ENCODE results near the gene ZNF800.
A peak's percentile ranks its signal among the peaks of the same experiment; 100 is the strongest.
"Not testable (repeated sequence)": the region's sequence is repeated elsewhere in the genome, so short reads cannot be mapped to it uniquely, and the experiment has no call there.

Gene ZNF800, protein sequence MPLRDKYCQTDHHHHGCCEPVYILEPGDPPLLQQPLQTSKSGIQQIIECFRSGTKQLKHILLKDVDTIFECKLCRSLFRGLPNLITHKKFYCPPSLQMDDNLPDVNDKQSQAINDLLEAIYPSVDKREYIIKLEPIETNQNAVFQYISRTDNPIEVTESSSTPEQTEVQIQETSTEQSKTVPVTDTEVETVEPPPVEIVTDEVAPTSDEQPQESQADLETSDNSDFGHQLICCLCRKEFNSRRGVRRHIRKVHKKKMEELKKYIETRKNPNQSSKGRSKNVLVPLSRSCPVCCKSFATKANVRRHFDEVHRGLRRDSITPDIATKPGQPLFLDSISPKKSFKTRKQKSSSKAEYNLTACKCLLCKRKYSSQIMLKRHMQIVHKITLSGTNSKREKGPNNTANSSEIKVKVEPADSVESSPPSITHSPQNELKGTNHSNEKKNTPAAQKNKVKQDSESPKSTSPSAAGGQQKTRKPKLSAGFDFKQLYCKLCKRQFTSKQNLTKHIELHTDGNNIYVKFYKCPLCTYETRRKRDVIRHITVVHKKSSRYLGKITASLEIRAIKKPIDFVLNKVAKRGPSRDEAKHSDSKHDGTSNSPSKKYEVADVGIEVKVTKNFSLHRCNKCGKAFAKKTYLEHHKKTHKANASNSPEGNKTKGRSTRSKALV

DNA sequence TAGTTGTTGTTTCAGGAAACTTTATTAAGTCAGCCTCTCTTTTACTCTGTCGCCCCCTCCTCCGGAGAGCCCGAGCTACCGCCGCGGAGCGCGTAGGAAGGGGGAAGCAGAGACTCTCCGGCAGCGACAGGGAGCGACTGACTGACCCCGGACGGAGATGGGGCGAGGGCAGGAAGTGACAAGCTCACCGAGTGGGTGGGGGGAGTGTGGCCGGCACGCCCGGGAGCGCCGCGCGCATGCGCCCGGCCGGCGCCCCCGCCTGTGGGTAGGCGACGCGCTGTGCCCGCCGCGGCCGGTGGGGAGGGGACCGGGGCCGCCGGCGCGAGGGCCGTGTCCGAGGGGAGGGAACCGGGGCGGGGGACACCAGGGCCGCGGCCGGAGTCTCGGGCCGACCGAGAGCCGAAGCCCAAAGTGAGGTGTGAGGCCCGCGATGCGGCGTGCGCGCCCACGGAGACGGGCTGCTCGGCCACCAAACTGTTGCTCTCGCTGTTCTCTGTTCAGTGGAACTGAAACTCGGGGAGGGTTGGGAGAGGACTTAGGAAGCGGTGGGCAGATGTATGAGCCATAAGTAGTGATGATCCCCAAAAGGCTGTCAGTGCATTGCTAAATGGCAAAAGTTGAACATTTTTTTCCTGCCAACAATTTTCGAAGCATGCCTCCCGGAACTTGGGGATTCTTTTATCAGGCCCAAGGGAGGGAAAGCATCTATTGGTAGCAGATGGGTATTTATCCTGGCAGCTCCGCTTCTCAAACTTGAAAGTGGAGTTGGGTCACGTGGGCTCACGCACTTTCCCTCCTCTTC is at the start of gene ZNF800:
Gene ZNF800 (minus strand): TSS at position 143 of the 802 bp plus-strand sequence. CDS start 1,151 bp downstream, outside the sequence.
- DNase-seq = peak; percentile 89

DNA sequence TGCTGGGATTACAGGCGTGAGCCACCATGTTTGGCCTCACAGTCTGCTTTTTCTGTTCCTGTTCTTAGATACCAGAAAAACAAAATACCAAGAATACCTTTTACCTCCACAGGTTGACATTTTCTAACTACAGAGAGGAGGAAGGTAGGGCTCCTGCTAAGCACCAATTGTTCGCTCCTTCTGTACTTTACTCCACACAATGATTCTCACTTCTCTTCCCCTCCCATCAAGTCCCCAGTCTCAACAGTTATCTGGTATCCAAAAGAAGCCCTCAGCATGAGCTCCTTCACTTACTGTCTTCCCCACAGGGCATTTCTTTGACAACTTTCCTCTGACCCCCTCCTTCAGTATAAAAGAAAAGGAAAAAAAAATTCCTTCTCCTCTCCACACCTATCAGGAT is 47.7 kb upstream of the ZNF800 start:
- no peak for DNase-seq

DNA sequence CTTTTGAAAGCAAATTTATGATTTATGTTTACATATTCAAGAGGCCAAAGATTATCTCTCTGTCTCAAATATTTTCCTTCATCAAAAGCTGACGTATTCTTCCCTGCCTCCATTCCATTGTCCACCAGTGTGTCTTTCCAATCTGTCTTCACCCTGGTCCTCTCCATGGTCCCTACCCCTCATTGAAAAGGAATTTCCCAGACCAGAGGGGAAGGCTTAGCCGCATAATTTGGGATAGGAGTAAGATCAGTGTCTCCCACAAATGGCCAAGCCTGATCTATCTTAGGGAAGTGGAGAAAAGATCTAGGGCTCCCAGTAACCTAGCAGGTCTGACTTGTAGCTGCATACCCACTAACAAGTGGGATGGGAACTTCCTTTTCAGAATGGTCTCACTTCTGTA is 46.3 kb upstream of the ZNF800 start:
- DNase-seq = no peak

DNA sequence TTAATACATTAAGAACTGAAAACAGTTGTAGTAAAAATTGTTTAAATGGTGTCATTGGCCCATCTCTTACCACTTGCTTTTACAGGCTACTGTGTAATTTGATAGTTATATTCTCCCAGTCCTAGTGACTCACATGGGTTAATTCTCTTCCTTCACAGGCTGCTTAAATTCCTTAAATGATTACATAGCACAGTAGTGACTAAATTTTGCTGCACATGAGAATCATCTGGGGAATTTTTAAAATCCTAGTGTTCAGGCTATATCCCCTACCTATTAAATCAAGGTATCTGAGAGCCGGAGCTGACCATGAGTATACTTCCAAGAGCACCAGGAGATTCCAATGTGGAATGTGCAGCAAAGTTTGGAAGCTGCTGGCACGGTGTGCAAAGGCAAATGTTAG is 45.3 kb upstream of the ZNF800 start:
- no peak for DNase-seq

DNA sequence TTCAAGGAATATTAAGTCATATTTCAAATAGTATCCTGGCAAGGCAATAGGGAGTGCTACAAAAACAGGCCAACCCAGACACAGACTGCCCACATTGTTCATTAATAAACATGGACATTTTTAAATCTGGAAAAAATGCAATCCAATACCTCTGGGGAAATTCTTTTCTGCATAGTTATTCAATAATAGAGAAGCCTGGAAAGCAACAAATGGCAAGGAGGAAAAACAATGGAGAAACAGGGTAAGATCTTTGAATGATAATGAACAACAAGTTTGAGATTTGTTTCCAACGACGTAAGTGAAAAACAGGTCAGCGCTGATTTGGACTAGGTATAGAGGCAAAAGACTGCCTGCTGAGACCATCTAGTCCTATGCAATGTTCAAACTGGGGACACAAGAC is 44.7 kb upstream of the ZNF800 start:
- DNase-seq = no peak

DNA sequence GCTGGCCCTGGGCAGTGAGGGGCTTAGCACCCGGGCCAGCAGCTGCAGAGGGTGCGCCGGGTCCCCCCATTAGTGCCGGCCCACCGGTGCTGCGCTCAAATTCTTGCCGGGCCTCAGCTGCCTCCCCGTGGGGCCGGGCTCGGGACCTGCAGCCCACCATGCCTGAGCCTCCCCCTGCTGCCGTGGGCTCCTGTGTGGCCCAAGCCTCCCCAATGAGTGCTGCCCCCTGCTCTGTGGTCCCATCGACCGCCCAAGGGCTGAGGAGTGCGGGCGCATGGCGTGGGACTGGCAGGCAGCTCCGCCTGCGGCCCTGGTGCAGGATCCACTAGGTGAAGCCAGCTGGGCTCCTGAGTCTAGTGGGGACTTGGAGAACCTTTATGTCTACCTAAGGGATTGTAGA is 36.8 kb upstream of the ZNF800 start:
- DNase-seq = not testable (repeated sequence)

DNA sequence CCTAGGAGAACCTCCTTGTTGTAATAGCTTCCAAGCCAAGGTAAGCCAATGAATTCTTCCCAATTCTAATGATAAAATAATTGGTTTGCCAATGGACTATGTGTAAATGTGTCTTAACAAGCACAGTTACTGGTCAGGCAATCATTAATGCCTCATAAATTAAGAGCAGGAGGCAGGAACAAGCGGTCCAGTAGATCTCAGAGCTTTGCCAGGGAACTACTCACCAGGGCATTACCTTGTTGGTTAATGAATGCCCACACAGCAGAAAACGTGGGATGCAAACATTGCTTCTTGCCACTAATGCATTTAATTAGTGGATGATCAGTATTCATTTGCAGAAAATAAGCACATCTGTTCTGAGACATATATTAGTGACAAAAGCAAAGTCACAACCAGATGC is 26.7 kb upstream of the ZNF800 start:
- no peak for DNase-seq

DNA sequence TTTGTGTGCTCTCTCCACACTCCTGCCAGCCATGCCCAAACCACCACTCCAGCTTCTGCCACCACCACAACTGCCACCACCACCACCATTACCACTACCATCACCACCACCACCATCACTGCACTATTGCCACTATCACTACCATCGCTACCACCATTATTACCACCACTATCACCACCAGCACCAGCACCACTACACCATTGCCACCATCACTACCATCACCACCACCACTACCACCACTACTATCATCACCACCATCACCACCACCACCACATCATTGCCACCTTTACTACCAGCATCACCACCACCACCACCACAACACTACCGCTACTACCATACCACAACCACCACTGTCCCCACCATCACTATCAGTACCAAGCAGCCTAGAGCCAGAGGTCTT is 26.0 kb upstream of the ZNF800 start:
- no peak for DNase-seq

DNA sequence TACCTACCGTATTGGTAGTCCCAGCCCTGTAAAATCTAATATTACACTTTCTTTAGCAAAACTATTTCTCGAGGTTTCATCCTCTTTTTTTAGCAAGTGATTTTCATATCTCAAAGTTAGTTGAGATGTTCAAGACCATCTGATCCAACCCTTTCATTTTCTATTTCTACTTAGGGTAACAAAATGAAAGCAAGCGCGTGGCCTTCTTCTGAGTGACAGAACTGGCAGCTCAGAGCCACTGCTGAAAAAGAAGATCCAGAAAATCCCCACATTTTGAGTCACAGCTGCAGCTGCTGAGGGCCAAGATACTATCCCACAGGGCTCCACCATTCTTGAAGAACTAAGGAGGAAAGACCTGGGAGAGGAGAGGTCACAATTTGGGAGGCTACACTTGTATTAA is 24.8 kb upstream of the ZNF800 start:
- DNase-seq = no peak

DNA sequence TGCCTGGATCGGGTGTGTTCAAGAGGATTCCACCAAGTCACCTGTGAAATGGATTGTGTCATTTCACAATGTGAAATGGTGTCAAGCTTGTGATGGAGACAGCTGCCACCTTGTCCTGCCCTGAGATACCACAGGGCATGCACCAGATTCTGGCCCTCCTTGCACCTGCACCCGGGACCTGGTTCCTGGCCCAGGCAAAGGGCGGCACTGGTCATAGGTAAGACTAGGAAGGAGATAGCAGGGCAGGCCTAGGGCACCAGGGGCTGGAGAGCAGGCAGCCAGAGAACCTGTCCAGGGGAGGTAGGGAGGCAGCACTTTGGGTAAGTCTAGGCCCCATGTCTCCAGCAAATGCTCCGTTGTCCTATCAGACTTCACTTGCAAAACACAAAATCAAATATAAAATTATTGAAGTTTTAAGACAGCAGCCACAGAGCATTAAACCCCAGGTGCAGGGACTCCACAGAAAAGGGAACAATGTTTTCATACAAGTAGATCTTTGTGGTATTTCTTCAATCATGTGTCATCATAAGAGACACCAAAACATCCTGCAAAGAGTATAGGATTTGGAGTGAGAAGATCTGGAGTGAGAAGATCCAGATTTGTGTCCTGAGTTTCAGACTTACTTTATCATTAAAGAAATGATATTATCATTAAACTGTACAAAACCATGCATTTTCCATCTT is 22.7 kb upstream of the ZNF800 start:
- no peak for DNase-seq

DNA sequence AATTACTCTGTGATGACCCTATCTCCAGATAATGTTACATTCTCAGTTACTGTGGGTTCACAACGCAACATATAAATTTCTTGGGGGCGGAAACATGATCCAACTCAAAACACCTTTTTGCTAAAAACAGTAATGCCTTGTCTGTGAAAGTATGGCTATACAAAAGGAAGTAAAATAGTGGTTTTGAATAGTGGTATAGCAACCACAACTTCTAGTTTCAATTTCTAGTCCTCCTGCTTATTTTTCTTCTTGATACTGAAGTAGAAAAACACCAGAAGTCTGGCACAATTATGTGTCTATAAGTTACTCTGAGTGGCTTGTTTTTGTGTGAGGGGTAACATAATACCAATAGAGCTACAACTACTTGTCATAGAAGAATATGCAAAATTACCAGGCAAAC is 21.5 kb upstream of the ZNF800 start:
- DNase-seq = no peak

DNA sequence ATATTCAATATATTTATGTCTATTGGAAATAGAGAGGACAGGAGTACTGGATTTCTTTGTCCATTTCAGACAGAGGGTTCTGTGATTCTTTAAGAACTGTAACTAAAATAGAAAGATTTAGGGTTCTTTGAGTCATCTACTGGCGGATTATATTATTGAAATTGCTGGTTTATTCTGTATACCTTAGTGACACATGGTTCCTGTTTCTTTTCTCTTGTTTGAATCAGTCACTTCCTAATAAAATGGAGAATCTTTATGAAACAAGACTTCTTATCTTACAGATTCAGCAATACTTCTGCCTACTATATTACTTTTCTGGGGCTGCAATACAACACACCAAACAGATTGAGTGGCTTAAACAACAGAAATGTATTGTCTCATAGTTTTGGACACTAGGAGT is 20.8 kb upstream of the ZNF800 start:
- no peak for DNase-seq

DNA sequence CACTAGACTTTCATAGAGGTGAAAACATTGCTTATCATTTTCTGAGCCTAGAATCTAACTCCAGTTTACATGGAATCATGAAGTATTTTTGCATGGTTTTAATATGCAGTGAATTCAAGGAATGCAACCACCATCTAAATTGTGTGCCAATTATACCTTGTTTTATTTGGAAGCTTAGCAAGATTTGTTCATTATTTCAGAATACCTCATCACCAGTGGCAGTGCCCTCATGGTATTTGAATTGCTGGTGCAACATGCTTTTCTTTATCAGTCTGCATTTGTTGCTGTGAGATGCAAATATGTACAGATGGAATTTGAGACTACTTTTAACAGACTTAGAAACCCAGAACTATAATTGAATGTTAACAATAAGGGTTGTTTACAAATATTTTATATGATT is 18.7 kb upstream of the ZNF800 start:
- no peak for DNase-seq

DNA sequence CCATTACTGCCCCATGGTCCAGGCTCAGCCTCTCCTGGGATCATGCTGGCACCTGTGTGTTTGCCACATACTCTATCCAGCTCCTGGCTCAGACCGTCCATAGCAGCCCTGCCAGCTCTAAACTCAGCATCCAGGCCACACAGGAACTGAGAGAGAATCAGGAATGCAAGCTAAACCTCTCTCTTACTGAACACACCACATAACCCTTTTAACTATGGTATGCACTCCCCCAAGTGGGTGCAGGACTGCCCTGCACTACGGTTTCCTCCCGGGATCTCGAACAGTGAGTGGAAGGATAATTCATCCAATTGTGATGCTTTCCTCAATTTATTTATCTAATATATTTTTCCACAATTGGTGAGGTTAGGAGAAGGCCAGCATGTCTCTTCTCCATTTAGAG is 17.1 kb upstream of the ZNF800 start:
- no peak for DNase-seq

DNA sequence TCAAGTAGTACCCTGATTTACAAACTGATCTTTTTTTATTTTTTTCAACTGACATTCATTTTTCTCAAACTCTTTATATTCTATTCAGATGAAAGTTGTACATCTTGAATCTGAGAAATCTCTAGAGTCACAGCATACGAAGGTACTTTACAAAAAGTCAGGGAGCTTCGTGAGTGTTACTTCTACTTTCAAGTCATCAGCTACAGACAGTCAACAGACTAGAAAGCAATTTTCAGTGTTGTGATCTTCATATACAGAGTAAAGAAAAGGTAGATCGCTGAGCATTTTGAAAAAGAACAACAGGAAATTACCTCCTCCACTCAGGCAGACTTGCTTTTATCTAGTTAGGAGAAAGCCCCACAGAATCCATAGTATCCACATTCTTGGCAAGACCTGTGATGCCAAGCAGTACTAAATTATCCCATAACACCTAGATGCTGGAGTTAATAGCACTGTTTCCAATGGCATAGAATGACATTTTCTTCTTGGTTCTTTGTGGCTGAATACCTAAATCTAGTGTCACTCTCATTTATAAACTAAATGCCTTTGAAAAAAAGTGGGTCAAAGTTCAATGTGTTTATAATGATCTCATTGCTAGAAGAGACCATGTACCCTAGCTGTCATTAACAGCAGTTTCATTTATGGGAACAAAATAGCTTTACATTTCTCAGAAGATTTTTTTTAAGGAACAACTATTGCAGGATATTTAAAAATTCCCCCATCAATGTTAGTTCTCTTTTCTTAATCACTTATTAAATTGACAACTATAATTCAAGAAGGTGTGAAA is 12.0 kb upstream of the ZNF800 start:
- DNase-seq = no peak

DNA sequence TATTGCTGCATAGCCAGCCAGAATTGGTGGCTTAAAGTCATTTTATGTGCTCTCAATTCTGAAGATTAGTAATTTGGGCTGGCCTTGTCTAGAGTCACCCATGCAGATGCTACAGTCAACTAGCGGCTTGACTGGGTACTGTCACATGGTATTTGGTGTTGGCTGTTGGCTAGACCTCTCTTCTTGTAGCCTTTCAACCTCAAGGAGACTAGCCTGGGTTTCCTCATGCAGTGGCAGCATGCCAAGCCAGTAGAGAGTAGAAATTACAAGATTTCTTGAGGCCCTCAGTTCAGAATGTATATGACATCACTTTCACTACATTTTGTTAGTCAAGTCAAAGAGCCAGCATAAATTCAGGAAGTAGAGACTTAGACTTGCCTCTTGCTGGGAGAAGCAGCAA is 3.7 kb upstream of the ZNF800 start:
- peak; percentile 72 for DNase-seq

DNA sequence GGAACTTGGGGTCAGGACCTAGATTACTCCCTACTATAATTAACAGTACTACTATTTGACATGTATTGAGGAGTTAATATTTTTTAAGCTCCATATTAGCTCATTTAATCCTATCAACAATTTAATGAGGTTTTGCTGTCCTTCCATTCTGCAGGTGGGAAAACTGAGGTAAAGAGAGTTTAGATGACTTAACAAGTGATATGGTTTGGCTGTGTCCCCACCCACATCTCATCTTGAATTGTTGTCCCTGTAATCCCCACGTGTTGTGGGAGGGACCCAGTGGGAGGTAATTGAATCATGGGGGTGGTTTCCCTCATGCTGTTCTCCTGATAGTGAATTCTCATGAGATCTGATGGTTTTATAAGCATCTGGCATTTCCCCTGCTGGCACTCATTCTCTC is 2.6 kb upstream of the ZNF800 start:
- DNase-seq = peak; percentile 27

DNA sequence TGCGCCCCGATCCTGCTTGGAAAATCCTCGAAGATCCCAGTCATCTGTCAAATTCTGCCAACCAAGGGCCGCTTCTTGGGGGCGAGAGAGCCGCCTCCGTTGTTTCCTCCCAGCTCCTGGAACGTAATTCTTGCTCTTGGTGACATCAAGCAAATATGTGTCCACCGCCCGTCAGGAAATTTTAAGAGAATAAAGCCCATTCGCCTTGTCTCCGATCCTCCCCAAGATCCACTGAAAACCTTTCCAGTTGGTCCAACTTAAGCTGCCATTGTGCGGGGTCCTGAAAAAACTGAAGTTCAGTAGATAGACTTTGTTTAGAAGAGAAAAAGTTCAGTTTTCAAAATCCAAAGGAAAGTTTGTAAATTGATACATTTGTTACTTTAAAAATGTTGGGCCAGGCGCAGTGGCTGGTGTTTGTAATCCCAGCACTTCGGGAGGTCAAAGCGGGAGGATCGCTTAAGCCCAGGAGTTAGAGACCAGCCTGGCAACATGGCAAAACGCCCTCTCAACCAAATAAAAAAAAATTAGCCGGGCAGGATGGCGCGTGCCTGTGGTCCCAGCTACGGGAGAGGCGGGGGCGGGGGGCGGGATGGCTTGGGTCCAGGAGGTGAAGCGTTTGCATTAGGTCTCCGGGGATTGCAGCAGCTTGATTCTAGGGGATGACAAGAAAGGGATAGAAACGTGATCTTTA is 1.0 kb upstream of the ZNF800 start:
- no peak for DNase-seq

DNA sequence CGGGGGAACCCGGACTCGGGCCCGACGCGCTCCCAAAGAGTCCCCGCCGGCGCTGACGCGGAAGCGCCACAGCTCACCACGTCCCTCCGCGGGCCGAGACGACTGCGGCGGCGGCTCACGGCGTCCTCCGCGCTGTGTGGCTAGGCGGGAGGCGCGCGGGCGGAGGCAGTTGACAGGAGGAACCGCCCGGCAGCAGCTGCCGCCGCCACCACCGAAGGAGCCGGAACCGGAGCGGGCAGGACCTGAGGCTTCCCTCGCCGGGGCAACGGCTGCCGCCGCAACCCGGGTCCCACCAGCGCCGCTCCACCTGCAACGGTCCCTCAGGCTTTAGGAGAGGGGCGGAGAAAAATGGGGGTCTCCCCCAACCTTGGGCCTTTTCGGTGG is 334 bp downstream of the ZNF800 start:
- peak; percentile 77 for DNase-seq

DNA sequence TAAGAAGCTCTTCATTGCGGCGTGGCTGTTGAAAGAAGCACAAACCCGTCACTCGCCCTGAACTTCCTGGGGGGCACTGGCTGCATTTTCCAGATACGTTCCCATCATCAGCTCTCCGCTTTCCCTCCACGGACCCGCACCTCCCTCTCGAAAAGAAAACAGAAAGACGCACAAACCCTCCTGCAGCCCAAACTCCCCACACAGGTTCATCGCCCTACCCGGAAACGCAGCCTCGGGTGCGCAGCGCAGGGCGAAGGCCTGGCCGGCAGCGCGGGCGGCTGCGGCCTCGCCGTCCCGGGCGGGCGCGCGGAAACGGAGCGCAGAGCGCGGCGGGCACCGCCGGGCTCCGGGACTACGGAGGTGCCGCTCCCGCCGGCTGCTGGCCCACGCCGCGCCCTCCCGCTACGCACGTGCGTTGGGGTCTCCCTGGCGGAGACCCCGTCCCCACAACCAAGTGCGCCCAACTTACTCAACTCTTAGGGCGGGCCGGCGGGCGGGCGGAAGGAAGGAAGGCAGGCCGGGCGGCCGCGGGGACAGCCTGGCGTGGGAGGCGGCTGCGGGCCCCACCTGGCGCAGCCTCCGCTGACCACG is 822 bp downstream of the ZNF800 start:
- DNase-seq = peak; percentile 52

Measured in stimulated activated CD4-positive, alpha-beta T cell treated with anti-CD3 and anti-CD28 coated beads, Interleukin-1b, Interleukin-23, amount 100 ng/mL, for 48 hours (primary cell).